ENCODE measurements around the gene HDAC4. TPM values are rescaled to one million over a fixed set of nuclear protein-coding genes. Genes with fewer than 3 reads are reported as not detected.

HDAC4 gene
- total RNA-seq, 1 donor from 2014 or later = 34.4 TPM

DNA sequence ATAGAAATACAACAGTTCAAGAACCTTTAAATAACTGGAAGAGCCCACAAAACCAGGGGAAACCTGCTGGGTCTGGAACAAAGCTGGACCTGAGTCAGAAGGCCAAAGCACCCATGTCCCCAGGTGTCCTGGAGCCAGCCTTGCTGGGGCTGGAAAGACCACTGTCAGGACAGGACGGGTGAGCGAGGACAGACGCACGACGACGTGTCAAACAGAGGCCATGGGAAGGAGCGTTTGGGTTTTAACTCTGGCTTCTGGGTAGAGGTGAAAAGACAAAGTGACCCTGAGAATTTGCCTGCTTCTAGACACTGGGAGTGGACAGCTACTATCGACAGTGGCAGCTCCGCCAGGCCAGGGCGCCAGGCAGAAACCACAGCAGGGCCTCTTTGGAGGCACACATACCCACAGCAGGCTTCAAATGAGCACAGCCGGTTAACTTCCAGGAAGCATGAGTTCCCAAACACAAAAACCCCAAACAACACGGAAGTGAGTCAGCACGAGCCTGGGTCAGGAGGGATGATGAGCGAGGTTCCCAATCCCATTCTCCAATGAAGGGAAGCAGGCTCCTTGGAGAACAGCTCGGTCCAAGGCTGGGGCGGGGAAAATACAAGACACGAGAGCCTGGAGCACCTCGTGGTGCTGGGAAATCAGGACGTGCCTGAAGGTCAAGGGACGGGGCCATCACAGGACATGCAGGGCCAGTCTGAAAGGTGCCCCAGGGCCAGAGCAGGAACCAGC is 344.9 kb downstream of the HDAC4 start:
- intact Hi-C loops (cut with DNase I) = no loop called here
- no peak for DNase-seq (ENCODE audit: low spot score)

DNA sequence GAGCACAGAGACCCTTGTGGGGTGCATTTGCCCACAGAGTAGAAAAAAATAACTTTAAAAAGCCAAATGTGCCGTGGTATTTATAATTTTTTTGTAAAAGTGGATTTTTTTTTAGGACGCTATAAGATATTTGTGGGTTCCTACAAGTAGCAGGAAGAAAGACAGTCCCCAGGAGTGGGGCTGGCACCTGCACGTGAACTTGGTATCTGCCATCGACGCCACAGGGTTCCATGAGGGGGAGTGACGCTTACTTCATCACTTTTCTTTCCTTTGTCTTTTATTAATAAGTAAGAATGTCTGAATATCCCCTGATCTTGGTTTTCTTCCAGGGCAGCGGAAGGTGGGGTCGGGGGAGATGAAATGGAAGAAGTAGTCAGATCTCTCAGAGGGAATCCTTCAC is 345.9 kb downstream of the HDAC4 start:
- intact Hi-C loops (cut with DNase I) = no loop called here
- DNase-seq (ENCODE audit: low spot score) = no peak

DNA sequence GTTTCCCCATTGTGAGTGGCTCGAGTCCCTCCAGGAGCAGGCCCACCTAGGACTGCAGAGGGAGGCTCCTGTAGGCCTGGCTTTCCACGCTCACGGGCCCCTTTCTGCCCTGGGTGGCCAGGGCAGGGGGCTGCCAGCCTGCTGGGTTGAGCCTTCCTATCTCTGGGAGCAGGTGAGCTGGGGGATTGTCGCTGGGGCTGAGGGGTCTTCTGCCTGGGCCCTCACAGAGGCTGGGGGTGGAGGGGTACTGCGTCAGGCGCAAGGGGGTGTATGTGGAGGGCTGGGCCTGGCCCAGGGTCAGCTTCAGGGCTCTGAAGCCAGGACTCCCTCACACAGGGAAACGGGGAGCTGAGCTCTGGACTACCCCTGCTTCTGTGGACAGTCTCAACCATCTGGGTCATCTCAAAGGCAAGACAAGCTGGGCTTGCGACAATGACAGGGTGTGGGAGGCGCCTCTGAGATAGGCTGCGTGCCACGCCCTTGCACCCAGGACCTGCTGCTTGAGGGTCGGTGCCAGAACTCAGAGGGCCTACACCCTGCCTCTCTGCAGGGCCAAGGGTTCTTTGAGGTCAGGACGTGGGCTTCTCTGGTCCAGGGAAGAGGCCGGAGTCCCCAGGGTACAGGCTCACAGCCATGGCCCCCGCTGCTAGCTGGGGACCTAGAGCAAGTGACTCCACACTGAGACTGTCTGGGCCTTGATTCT is 346.9 kb downstream of the HDAC4 start:
- intact Hi-C loops (cut with DNase I) = no loop called here
- DNase-seq (ENCODE audit: low spot score) = no peak

DNA sequence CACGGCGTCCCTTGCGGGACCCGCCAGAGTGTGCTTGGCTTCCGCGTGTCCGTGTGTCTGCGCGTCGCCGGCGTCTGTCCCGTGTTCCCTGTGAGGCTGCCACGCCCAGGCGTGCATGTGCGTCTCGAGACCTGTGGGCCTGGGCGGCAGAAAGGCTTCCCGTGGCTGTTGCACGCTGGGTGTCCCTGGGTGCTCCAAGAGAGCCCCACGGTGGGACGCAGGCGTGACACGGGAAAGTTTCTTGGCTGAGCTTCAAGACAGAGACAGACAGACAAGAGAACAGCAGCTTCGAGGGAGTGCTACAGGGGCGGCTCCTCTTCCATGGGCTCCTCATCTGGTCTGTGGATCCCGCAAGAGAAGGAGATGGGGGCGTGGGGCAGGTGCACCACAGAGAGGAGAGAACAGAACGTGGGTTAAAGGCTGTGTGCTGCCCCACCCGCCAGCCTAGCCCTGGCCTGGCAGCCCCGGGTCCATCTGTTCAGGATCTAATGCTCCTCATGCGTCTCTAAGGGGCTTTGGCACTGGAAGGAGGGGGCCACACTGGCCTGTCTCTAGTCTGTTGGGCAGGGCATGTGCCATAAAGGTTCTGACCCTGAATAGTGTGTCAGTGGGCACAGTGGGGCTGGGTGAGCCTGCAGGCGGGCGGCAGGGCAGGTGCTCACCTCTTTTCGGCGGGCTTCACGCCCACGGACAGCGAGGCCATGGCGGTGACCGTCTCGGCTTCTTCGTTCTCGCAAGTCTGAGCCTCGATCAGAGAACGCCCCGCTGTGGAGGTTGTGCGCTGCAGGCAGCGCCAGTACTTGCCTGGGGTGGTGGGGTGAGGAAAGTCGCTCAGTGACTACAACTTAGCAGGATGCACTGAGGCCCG is 347.8 kb downstream of the HDAC4 start:
- intact Hi-C loops (cut with DNase I) = no loop called here
- no peak for DNase-seq (ENCODE audit: low spot score)

DNA sequence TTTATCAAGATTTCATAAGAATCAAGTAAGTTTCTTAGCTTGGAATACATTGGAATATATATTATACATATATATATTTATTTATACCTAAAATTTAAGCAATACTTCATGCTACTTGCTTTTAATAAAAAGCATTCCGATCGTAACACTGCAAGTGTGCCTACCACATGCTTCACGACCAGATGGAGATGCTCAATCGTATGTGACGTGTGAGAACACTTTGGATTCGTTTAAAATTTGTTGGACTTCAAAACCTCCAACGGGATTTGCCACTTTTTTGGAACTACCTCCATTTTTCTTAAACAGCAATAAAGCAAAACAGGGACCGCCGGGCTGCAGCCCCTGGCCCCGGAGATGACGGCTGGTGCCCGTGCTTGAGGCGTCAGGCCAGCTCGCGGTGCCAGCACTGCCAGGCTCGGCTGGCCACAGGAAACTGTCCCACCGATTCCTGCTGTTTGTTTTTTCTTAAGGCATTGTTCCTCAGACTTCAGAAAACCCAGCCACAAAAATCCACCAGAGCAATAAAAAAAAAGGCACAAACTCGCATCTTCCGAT is 348.9 kb downstream of the HDAC4 start:
- intact Hi-C loops (cut with DNase I) = no loop called here
- DNase-seq (ENCODE audit: low spot score) = no peak

DNA sequence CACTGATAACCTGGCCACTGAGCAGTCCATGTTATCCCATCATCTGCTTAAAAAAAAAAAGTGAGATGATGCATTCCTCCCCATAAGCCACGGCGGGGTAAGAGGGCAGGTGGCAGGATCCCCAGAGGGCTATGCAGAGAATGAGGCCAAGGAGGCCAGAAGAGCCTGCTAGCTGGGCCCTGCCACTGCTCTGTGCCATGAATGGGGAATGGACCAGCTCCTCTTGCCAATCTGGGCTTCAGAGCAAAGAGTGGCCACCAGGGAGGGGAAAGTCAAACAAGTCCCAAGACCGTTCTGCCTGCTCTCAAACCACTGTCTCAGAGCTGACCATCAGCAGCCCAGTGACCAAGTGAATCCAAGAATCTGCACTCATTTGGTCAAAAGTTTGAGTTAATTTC is 350.6 kb downstream of the HDAC4 start:
- intact Hi-C loops (cut with DNase I) = no loop called here
- no peak for DNase-seq (ENCODE audit: low spot score)

DNA sequence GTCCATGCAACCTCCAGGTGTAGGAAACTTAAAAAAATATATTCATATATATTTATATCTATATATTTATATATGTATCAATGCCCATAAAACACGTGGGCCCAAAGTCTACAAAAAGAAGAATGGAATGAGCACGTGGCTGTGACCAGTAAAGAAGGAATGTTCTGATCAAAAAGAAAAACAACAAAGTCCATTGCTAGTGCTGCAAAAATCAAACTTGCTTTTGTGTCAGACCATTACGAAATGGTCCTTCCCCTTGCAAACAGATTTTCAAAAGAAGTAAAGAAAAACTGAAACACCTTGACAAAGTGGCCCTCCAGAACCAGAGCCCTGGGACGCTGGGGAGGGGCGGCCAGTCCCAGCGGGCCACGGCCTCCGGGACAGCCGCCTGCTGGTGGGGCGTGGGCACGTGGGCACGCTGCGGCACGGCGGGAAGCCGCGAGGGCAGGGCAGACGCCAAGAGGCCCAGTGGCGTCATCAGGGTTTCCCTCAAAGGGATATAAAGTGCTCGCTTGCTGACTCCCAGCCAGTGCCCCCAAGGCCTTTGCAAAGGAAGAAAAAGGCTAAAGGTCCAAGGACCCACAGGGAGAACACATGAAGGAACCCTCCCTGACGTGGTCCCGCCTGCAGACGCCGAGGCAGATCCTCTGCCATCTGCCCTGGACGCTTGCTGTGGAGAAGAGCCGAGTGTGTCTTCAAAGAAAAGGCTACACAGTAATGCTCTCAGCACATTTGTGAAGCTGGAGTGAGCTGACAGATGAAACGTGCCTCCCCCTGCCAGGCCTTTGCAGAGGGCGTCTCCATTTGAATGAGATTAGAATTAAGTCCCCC is 351.2 kb downstream of the HDAC4 start:
- intact Hi-C loops (cut with DNase I) = no loop called here
- no peak for DNase-seq (ENCODE audit: low spot score)

DNA sequence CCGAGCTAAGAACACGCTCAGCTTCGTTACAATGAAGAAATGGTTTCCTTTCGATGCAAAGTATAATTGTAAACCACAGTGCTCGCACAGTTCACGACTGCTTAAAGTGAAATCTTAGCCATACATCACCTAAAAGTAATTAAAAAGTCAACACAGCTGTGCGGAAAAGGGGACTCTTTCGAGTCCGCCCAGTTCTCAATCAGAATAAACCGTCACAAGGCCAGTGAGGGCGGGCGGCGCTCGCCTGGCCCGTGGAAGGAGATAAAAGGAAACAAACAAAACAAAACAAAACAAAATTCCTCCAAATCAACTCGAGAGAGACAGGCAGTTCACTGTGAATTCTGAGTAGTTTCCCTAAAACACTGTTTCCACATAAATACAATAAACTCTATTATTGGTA is 352.1 kb downstream of the HDAC4 start:
- intact Hi-C loops (cut with DNase I) = no loop called here
- DNase-seq (ENCODE audit: low spot score) = no peak

DNA sequence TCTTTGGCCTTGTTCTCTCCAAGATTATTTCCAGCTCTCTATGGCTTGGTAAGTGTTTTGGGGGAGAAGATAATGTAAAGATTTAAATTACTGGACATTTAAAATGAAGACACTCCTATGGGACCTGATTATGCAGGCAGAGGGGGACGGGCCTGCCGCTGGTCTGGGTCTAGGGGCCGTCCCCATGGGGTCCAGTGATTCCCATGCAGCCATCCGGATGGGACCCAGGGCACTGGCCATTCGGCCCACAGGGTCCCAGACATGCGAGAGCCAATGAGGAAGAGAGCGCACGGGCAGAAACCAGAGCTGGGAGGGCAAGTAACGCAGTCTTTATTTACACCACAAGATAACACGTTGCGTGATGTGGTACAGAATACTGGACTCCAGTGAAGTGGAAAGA is 353.0 kb downstream of the HDAC4 start:
- intact Hi-C loops (cut with DNase I) = no loop called here
- DNase-seq (ENCODE audit: low spot score) = no peak

DNA sequence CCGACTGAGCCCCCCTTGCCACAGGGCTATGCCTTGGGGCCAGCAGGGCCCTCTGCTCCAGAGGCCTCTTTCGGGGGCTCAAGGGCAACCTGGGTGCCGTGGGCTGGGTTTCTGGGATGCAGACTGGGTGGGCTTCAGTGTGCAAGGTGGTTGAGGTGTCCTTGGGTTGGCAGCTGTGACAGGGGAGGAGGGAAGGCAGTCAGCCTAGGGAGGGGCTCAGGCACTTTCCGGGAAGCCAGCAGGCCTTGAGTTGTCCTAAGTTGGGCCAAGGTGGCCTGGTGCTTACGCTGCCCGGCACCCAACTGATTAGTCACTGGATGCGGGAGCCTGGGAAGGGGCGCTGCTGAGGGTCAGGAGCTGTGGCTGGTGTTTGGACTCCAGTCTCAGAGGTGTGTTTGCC is 353.4 kb downstream of the HDAC4 start:
- intact Hi-C loops (cut with DNase I) = no loop called here
- DNase-seq (ENCODE audit: low spot score) = no peak

DNA sequence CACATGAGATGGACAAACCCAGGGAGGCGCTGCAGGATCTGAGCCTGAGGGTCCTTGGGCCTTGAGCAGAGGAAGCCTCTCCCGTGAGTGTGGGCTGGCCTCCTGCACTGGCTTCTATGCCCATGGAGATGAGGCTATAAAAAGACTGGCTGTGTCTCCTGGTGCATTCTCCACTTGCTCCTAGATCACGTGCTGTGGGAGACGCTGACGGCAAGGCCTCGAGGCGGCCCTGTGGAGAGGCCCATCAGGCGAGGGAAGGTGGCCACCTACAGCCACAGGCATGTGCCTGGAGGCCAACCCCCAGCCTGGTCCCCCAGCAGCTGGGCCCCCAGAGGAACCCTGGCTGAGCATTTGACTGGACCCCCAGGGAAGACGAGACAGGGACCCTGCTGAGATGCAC is 354.0 kb downstream of the HDAC4 start:
- no peak for DNase-seq (ENCODE audit: low spot score)
- intact Hi-C loops (cut with DNase I) = no loop called here

DNA sequence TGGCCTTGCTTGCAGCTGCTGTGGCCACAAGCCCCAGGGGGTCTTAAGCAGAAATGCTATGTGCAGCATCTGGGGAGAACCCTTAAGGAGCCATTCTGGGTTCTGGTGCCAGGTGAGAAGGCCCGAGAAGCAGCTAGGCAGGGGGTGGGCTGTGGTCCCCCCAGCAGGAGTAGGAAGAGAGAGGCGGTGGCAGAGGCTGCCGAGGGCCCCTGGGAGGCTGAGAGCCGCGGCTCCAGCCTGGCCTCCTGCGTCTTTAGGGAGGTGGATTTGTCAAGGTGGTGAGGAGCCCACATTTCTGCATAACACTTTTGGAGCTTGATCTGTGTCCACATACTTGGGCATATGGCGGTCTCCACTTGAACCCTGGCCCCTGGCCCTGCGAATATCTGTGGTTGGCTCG is 356.5 kb downstream of the HDAC4 start:
- DNase-seq (ENCODE audit: low spot score) = no peak
- intact Hi-C loops (cut with DNase I) = no loop called here

DNA sequence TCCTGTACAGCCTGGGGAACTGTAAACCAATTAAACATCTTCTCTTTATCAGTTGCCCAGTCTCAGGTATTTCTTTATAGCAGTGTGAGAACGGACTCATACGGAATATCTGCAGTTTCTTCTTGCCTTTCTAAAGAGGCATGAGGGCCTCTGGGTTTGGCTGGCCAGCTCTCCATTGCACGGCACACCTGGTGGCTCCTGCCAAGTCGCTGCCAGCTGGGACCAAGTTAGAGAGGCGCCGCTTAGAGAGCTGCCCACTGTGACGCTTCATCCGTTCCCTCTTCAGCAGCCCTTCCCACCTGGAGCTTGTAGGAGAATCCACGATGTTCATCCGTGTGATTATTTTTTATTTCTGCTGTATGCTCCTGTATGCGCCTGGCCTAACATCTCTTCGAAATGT is 357.5 kb downstream of the HDAC4 start:
- DNase-seq (ENCODE audit: low spot score) = no peak
- intact Hi-C loops (cut with DNase I) = no loop called here

DNA sequence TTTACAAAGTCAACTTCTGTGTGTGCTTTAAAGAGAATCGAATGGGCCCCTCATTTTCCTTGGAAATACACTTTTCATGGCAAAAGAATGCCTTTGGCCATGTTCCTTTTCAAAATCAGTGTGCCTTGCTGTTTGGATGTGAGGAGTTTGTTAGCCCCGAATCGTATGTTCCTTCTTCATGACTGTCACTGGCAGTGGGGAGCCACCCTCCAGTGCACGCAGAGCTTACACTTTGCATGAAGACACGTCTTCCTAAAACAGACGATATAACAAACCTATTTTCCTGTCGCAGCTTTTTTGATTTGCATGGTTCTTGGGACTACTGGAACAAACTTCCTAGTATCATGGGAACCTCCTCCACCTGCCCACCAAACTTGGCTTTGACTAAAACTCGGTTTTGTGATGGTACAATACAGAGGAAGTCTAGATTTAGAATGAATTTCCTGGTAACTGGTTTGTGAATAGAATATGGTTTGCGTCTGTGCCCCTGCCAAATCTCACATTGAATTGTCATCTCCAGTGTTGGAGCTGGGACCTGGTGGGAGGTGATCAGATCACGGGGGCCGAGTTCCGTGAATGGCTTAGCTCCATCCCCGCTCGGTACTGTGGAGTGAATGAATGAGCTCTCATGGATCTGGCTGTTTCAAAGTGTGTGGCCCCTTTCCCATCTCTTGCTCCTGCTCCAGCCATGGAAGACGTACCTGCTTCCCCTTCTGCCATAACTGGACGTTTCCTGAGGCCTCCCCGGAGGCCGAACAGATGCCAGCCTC is 358.1 kb downstream of the HDAC4 start:
- intact Hi-C loops (cut with DNase I) = no loop called here
- no peak for DNase-seq (ENCODE audit: low spot score)

DNA sequence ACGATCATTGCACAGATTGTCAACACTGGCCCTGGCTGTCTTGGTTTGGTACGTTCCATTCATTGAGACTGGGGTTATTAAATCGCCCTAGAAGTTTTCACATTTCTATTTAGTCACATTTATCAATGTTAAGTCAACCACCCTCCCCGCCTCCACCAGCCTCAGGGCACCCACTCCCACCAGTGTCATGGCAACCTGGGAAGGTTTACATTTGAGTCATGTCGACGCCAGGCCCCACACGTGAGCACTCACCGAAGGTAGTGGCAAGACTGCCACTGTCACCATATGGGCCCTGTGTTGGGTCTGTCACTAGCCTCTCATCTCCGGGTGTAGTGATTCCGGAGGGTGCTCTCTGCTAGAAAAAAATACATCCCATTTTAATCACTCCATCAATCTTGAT is 358.8 kb downstream of the HDAC4 start:
- intact Hi-C loops (cut with DNase I) = no loop called here
- DNase-seq (ENCODE audit: low spot score) = no peak

DNA sequence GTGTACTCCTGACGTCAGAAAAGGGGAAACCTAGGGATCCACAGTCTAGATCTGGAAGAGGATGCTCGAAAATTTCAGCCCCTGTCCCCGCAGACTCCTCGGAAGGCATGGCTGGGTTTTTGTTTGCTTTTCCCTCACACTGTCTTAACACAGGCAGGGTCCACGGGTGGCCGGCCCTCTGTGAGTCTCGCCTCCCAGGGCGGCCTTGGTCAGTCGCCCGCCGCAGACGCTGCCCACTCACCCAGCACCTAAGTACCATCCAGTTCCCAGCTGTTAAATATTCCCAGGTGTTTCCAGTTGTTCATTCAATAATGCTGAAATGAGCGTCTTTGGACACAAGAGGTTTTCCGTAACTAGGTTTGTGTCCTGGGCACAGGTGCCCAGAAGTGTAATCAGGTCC is 359.8 kb downstream of the HDAC4 start:
- DNase-seq (ENCODE audit: low spot score) = no peak
- intact Hi-C loops (cut with DNase I) = no loop called here

DNA sequence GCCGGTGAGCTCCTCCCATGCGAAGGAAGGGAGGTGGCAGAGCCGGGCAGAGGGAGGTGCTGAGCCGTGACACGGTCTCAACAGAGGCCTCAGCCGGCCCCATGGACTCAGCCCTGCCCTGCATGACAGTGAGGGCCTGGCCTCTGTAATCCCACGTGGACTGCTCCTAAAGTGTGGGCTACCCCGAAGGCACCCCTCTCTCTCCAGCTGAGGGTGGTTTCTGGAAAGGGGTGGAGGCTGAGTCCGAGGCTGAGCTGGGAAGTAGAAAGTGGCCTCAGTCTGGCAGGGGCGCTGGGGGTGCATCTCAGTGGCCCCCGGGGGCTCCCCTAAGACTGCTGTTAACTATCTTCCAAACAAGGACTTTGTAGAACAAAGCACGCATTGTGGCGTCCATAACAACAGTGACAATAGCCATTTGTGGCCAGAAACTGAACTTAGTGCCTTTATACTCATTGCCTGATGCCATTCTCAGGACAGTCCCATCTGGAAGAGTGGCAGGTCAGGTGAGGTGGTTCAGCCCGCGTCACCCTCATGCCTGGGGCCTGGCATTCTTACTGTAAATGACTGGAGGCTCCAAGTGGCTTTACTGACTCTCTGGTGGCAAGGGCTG is 360.6 kb downstream of the HDAC4 start:
- intact Hi-C loops (cut with DNase I) = no loop called here
- DNase-seq (ENCODE audit: low spot score) = no peak

DNA sequence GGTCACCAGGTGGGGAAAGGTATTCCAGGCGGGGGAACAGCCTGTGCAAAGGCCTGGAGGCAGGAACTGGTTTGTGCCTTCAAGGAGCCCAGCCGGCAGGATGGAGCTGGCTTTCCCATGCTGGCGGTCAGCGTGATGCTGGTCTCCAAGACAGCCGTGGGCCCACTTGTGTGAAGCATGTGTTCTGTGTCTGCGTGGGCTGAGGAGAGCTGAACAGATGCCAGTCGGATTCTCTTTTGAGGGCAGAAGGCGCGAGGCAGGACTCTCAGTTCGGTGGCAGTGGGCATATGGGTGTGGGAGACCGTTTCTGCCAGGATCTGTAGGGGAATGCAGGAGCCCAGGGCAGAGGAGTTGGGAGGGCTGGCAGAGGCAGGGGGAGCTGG is 361.4 kb downstream of the HDAC4 start:
- no peak for DNase-seq (ENCODE audit: low spot score)
- intact Hi-C loops (cut with DNase I) = loop anchor here (5.0 to 10.0 kb wide), 4 partner anchors 68 to 1103 kb away; partner anchors contain the start of gene OTOS
